ENCODE results near the gene ATP1A1. TPM values are rescaled to one million over a fixed set of nuclear protein-coding genes. Genes with fewer than 3 reads are reported as not detected.

ATP1A1 gene
- total RNA-seq, 2 donors from 2014 or later: 183 to 281 TPM

GRCh38 chr1:116446686-116447085, 73.6 kb downstream of the ATP1A1 start:
- no peak for DNase-seq
- no peak for ATAC-seq
- intact Hi-C loops (cut with DNase I): no loop called here

GRCh38 chr1:116448785-116449385, 75.8 kb downstream of the ATP1A1 start:
- DNase-seq (no peak), ATAC-seq (peak in 1 of 2 donors; percentile 38)
- intact Hi-C loops (cut with DNase I): no loop called here

GRCh38 chr1:116449578-116449977, 76.5 kb downstream of the ATP1A1 start:
- no peak for DNase-seq
- intact Hi-C loops (cut with DNase I): no loop called here
- ATAC-seq: no peak

- DNase-seq (no peak), ATAC-seq (no peak)
- intact Hi-C loops (cut with DNase I): no loop called here
Measured at GRCh38 chr1:116451702-116452101, 78.7 kb downstream of the ATP1A1 start.

- DNase-seq: no peak
- intact Hi-C loops (cut with DNase I): no loop called here
- ATAC-seq: no peak
Measured at GRCh38 chr1:116453481-116453880, 80.4 kb downstream of the ATP1A1 start.

- no peak for DNase-seq
- ATAC-seq: no peak
- intact Hi-C loops (cut with DNase I): no loop called here
Measured at GRCh38 chr1:116453906-116454305, 80.9 kb downstream of the ATP1A1 start.

Other genes starting within 250 kb of the ATP1A1 start
- 10 to 100 TPM; 19.6 to 21.1 TPM for gene CD58, start 197.8 kb downstream of the ATP1A1 start, total RNA-seq